Stimulated activated CD4-positive, alpha-beta T cell treated with anti-CD3 and anti-CD28 coated beads, Interleukin-1b, Interleukin-23, amount 100 ng/mL, for 4 hours (primary cell): ENCODE measurements around the gene ERF.
A peak's percentile ranks its signal among the peaks of the same experiment; 100 is the strongest.

Source experiments
- DNase-seq, 2 donors: peaks; one replicate each; pipeline ENCODE4 v3.0.0-alpha.2; 2020; ENCODE audit warnings: low read depth in 2 of 2

Gene ERF

DNA sequence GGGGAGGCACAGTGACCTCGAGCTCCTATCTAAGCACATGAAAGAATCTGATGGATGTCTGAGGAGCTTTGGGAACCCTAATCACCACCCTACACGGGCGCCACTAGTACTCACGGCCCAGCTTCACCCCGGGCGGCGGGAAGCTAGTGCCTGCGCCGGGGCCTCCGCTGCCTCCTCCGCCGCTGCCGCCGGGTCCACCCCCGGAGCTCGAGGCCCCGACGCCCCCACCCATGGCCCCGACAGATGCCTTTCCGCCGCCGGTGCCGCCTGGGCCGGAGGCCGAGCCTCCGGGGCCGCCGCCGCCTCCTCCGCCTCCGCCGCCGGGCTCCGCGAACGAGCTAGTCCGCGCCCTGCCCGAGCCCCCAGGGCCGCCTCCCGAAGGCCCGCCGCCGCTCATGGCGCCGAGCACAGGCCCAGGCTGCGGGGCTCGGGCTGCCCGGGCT, 12.8 kb downstream of the ERF start:
- DNase-seq = no peak

DNA sequence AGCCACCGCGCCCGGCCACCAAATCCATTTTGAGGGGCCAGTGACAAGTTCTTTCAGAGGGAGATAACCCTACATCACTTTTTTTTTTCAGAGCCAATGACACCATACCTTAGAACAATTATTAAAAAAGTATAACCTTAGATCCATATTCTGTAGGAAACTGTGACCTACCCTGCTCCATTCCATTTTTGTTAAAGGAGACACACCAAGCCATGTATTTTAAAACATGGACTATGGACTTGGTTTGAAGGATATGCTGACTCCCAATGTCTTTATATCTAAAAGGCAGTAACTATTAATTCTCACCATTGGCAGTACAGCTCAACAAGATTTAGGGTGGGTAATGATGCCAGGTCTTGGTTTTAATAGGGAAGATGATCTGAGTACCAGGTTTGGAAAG, 13.6 kb downstream of the ERF start:
- no peak for DNase-seq

- no peak for DNase-seq
Measured at GRCh38 chr19:42239544-42240220, 15.2 kb downstream of the ERF start.

DNA sequence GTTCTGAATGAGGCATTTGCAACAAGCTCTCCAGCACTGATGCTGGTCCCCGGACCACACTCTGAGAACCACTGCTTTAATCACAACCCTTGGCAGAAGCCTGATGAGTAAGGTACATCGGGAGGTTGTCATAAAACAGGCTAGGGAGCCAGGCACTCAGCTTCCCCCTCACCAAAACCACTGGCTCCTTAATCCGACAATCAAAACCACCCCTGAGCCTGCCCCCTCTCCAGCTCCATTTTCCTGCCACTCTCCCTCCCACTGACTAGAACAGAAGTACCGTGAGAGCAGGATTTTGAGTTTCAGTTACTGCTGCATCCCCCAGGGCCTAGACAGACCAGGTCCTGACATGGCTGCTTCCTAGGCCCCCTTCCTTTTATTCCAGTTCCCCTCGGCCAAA, 19.7 kb downstream of the ERF start:
- DNase-seq = no peak

GRCh38 chr19:42234364-42234763, 20.6 kb downstream of the ERF start:
- DNase-seq = no peak

DNA sequence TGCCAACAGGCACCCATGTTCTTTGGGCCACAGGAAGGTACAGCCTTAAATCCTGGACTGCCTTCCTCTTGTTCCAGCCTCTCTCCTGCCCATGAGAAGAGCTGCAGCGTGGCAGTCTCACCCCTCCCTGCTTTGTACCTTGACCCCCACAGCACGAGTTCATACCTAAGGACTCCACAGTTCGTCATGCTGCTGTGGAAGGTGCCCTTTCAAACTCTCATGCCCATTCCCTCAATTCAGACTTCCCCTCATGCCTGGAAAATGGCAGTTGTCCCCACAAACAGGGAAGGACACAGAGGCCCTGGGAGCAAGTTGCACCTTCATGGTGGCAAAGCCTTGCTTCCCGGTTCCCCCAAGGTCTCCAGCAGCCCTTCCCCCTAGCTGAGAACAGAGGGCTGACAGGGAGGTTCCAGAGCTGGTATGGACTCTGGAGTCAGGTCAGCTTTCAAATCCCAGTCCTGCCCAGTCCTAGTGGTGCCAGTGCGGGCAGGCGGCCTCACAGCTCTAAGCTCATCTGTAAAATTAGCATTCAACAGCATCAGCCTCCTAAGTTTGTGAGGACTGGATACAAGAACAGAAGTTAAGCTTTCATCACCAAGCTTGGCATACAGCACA, 21.1 kb downstream of the ERF start:
- DNase-seq = no peak

GRCh38 chr19:42233106-42233505, 21.8 kb downstream of the ERF start:
- no peak for DNase-seq

GRCh38 chr19:42232435-42232834, 22.5 kb downstream of the ERF start:
- DNase-seq = no peak

- no peak for DNase-seq
Measured at GRCh38 chr19:42230571-42230970, 24.4 kb downstream of the ERF start.

DNA sequence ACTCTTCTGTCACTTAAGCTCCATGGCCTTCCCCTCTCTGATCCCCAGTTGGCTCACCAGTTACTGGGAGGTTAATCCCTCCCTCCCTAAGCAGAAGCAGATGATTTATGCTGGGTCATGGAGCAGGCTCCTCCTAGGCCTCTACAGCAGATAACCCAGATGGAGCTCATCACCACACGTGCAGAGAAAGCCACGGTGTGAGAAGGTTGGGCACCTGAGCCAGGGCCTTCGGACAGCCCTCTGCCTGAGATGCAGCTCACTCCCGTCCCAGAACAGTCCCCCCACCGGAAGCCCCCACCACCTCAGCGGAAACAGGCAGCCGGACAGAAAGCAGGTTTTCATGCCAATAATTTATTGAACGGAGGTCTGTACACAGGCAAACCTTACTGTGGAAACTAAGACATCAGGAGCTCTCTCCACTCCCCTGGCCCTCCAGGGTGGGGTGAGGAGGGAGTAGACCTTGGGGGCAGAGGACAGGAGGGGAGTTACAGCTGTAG, 25.0 kb downstream of the ERF start:
- DNase-seq = no peak

DNA sequence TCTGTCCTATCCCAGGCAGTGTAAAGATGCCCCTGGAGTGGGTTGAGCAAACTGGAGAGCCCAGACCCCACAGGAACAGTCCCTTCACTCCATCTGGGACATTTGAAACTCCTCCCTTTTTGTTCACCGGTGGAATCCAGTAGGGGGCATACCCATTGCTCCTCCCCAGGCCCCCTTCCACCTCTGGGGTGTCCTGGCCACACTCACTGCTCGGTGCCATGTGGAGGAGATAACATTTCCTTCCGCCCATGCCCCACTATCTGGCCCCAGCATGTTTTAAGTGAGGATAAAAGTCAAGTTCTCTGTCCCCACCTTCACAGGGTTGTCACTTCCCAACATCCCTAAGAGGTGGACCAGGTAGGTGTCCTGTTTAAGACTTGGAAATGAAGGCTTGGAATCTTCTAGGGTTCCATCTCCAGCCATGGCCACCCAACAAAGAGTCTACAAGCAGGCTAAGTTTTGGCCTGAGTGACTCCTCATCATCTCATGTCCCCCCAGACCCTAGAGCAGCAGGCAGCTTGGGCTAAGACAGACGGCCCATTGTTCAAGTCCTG, 25.6 kb downstream of the ERF start:
- no peak for DNase-seq

DNA sequence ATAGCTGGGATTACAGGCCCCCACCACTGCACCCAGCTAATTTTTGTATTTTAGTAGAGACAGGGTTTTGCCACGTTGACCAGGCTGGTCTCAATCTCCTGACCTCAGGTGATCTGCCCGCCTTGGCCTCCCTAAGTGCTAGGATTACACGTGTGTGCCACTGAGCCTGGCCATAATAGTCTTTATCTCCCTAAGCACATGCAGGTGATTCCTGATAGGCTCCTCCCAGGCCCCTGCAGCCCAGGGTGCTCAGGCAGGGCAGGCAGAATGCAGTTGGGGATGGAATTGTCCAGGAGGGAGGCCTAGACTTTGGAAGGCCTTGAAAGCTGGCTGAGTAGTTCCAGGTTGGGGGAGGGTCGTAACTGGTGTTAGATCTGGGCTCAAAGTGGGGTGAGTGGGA, 26.3 kb downstream of the ERF start:
- no peak for DNase-seq

DNA sequence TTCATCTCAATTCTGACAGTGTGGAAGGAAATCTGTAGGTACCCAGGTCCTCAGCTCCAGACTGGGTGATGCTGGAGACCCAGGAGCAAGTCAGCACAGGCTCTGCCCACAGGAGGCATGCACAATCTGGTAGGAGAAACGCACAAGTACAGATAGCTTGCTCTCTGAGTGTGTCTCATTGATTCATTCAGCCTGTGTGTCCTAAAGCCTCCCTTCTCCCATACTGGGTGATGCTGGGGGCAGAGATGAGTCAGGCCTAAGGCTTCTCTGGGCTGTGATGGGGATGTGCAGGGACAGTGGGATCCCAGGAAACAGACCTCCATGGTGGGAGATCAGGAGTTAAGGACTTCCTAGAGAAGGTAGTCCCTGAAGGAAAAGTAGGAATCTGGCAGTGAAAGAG, 28.0 kb downstream of the ERF start:
- DNase-seq = no peak

GRCh38 chr19:42225718-42226292, 29.1 kb downstream of the ERF start:
- DNase-seq = no peak

GRCh38 chr19:42224940-42225717, 29.8 kb downstream of the ERF start:
- DNase-seq = no peak

- DNase-seq = no peak
Measured at GRCh38 chr19:42220751-42221097, 34.2 kb downstream of the ERF start.

- DNase-seq = peak; percentile 93
Measured at GRCh38 chr19:42219812-42220750, 34.8 kb downstream of the ERF start, which contains the start of gene ZNF526. TSS of gene ZNF526 (plus strand) at chr19:42220312. CDS start at chr19:42224404, 4,092 bp downstream.

DNA sequence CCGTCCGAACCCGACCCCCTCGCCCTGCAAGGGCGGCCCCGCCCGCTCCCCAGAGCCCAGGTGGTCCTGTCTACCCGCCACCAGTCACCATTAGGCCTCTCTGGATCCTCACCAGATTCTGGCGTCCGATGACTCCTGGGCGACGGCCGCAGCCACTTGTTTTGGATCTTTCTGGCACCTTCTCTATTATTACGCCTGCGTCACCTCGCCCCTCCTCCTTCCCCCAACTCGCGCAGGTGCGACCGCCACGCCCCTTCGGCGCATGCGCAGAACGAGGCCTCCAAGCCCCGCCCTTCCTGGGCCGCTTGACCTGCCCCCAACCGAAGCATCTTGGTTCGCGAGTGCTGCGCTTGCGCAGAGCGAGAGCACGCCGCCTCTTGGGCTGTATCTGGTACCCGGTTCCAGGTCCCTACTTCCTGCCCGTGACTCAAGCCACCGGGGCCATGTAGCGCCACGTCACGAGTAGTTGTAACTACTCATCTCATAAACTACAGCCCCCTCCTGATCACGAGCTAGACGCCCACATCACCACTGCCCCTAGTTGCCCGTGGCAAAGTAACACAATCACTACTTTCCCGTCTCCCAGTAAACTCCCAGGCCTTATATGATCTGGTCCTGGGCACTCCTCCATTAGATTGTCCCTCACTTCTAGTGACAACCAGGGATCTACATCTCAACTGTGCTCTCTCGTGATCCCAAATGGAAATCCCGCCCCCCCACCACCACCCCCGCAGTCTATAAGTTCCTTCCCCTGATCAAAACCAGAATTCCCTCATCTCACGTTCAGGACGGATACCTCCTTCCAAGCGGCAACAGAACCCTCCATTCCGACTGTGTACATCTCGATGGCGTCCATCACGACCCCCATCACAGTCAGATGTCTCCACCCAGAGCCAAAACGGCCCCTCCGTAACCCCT, 37.1 kb downstream of the ERF start, which contains the start of gene DEDD2:
Gene DEDD2, minus strand, starts transcription at position 158 of the 918 bp plus-strand sequence. CDS start 670 bp downstream, outside the sequence.
- peak; percentile 99 to 100 for DNase-seq

GRCh38 chr19:42216653-42217519, 38.0 kb downstream of the ERF start:
- peak in 1 of 2 donors; percentile 21 for DNase-seq
